Activated CD8-positive, alpha-beta memory T cell treated with anti-CD3 and anti-CD28 coated beads, Interleukin-2, amount 50 U/mL, for 24 hours (primary cell): Measurements from ENCODE around the gene ATP6V0D1.
"Not testable (repeated sequence)": the region's sequence is repeated elsewhere in the genome, so short reads cannot be mapped to it uniquely, and the experiment has no call there.

Experiments used
- DNase-seq: peaks from one replicate; pipeline ENCODE4 v3.0.0-alpha.2; 2020; ENCODE audit errors: extremely low read depth

The ATP6V0D1 gene

DNA sequence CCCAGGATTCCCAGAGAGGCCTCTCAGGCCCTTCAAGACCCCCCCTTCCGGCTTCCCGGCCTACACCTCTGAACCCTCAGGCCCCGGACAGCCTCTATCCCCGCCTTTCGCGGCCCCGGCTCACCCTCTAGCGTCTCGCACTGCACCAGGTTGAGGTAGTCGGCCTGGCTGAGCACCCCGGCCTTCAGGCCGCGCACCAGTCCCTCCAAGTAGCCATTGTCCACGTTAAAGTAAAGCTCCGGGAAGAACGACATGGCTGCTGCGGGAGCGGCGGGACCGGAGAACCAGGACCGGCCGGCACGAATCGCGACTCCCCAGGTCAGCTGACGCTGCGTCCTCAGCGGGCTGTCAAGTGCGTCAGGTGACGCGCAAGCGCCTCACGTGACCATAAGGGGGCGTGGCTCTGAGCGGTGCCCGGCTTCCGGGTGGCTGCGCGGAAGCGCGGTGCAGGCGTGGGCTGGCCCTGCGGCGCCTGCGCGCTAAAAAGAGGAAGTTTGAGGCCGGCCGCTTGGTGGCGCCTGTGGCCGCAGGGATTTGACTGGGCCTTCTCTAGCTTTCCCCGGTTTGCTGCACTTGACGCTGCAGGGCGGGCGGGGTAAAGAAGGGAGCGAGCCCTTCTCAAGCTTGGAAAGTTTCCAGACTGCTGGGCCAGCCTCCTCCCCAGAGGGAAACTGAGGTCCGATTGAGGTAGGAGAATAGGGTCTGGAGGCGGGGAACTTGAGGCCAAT, at the start of gene ATP6V0D1:
Gene ATP6V0D1 (minus strand): TSS at position 325 of the 728 bp plus-strand sequence. CDS start 71 bp downstream, at position 254.
- peak; percentile 93 for DNase-seq

DNA sequence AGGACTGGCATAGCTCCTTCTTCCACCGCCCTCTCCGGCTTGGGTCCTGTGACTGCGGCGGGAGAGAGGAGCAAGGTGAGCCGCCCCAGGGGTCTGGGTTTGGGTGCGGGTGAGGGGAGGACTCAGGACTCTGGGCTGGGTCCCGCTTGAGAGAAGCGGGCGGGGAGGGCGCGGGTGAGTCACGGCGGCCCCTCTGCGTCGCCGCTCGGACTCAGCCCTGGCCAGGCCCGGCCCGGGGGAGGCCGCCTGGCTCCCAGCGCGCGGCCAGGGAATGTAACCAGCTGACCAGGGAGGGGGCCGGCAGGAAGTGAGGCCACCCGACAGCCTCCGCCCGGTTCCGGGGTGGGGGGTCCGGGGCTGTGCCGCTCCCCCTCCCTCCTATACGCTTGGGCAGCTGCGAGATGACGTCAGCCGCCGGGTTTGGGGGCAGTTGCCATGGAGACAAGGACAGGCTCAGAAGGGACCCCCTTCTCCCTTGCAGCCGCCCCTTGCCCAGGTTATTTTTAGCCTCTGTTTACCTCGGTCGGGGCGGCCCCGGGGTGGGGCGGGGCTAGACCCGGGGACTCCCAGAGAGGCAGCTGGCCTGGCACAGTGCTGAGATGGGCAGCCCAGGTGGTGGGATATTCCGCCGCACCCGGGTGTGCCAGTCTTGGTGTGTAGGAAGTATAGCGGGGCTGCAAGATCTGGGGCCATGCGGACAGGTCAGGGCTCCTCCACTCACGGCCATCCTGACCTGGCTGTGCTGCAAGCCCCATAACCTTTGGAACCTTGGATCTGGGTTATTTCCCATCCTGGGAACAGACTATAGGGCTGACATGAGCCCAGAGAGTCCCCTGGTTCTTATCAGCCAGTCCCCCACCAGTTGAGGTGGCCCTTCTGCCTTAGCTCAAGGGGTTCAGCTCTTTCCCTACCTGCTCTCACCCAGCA, 49.3 kb upstream of the ATP6V0D1 start:
- no peak for DNase-seq

DNA sequence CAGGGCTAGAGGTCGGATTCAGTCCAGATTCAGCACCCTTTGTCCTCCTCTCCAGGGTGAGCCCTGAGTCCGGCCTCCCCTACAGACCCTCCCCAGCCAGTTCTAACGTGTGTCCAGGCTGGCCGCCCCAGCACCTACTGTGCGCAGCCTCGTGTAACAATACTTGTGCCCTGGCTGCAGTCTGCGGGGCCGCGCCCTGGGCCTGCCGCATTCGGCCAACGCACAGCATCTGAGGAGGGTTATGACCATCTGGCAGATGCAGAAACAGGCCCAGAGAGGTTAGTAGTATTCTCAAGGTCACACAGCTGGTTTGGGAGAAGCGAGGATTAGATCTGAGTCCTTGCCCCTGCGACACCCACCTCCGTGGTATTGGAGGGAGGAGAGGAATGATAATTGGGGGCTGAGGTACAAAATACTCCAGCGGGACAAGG, 48.6 kb upstream of the ATP6V0D1 start:
- no peak for DNase-seq

DNA sequence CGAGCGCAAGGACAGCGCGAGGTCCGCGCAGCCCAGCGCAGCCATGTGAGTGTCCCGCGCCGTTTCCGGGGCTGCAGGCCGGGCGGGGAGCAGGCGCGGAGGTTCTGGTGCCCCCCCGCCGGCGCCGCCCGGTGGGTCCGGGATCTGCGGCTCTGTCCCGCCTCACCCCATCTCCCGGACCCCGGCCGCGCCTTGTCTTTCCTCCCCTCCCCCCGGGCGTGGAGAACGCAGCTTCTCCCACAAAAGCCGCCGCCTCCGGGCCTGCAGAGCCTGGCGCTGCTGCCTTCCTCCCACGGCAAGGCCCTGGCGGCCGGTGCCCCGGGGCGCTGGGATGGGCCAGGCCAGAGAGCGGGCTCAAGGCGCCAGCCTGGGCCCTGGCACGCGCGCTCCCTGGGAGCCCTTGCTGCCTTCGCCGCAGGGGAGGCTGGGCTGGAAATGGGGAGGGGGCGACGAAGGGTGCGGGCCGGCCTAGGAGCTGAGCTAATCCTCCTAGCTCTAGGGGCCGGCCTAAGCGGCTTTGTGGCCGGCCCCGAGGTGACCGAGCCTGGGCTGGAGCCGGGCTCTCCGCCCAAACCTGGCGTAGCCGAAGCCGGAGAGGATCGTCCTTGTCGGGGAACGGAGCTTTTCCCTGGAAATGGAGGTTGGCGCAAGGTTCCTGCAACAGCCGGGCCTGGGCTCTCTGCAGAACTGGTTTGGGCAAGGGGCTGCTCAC, 48.1 kb upstream of the ATP6V0D1 start:
- no peak for DNase-seq

DNA sequence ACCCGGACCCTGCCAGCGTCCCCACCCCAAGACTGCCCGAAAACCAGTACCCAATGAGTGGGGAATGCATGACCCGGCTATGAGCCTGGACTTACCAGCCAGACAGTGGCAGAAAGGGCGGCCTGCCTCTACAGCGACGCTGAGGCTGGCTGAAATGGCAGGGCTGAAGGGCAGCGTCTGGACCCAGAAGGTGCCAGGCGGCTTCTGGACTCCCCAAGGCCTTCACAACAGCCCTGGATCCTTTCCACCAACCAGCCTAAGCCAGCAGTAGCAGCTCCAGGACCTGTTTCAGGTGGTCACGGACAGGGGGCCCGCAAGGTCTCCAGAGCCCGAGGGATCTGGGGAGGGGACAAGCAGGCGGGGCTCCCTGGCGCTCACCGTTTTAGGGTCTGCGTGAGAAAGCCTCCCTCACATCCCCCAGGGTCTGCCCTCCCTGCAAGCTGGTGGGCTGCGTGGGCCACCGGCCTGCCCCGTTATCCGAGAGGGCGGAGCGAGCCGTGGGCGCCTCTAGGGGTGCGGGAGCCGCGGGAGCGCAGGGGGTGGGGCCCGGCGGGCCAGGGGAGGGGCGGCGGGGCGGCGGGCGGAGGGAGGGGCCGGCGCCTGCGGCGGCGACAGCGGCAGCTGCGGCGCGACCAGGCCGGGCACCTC, 47.4 kb upstream of the ATP6V0D1 start, which contains the start of gene RIPOR1:
Gene RIPOR1 (plus strand): TSS at position 608 of the 648 bp plus-strand sequence. CDS start 9,618 bp downstream, outside the sequence.
- no peak for DNase-seq

DNA sequence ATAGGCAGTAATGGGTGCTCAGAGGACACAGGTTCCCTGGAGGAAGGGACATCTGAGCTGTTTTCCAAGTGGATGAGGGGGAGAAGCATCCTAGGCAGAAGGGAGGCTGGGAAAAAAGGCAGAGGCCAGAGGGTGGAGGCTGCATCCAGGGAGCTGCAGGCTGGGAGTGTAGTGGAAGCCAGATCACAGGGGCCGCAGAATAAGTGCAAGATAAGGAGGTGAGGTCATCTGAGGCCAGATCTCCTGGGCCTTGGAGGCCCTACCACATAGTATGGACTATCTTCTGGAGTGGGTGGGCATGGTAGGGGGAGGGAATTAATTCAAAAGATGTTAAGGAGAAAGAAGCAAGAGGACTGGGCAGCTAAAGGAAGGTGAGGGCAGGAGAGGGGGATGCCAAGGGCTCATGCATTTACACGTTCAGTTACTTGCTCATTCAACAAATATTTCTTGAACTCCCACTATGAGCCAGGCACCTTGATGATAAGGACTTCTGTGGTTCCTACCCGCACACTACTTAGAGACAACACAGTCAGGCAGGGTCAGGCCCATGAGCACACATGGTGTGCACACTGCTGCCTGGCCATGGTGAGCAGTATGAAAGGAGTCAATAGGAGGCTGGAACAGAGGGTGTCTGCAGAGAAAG, 45.3 kb upstream of the ATP6V0D1 start:
- DNase-seq, result no peak

DNA sequence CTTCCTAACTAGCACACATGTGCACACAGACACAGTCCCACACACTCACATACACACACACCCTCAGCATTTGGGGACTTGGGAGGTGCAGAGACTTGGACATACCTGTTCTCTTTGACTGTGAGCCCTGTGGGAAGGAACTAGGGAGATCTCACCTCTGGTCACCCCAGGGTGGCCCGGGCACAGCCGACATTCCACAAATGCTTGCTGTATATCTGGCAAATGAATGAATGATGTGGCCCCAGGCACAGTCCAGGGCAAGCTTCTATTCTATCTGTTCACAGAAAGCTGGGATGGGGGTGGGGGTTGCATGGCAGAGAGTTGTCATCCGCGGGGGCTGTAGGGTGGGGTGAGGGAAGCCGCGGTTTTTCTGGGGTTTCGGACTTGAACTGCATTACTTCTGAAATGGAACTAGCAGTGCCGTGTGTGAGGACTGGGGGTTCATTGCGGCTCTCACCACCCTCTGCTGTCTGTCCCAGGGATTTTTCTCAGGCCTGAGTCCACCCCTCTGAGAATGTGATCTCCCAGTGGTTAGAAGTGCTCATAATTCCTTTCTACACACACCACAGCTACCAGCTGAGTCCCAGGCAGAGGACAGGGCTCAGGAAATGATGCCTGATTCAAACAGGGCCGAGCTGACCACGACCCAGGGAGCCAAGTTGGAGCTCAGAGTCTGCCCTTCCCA, 44.4 kb upstream of the ATP6V0D1 start:
- no peak for DNase-seq

DNA sequence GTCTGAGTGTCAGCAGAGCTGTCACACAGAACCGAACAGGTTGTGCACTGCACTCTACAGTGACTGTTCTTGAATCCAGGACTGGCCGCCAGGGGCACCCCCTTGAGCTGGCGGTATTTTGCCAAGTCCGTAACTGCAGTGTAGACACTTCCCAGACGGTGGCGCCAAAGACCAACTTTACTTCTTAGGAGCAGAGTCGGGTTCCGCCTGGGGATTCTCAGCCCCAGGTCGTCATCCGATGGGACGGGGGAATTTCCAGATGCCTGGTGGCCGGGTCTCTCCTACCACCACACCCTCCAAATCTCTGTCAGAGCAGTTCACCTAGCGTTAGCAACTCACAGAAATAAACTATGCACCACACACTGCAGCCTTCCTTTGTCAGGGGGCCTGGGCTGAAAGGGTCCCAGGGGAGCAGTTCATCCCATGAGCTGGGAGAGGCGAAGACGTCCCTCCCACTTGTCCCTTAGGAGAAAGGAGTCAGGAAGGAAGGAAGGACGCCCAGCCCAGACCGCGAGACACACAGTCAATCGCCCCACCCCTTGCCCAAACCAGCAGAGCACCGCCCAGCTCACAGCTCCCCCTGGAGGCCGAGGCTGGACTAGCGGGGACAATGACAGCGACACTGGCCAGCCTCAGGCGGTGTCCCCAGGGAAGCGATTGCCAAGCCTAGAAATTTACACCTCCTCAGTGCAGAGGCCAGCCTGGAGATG, 40.3 kb upstream of the ATP6V0D1 start:
- peak; percentile 97 for DNase-seq

DNA sequence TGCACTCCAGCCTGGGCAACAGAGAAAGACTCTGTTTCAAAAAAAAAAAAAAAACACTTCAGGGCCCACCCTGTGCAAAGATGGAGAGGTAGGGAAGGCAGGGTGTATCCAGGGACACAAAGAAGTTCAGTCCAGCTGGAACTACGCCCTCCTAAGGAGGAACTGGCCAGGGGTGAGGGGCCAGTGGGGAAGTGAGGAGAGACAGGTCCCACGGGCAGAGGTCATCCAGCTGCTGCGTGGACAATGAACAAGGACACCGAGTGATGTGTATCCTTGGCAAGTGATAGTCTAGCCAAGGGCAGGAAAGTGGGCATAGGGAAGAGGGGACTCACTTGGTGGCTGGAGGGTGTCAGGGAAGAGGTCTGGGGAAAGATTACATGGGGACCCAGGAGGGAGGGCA, 38.3 kb upstream of the ATP6V0D1 start:
- no peak for DNase-seq

DNA sequence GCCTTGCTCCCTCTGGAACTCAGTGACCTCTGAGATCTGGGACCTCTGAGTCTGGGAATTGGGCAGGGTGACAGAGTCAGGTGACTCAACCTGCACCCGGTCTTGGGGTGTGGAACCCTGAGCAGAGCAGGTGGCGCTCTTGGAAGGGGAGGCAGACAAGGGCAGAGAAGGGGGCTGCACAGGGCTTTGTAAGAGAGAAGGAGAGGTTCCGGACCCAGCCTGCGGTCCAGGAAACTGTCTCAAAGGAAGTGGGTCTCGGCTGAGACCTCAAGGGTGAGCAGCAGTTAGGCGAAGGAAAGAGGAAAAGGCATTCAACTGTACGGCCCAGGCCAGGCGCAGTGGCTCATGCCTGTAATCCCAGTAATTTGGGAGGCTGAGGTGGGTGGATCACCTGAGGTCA, 37.7 kb upstream of the ATP6V0D1 start:
- no peak for DNase-seq

DNA sequence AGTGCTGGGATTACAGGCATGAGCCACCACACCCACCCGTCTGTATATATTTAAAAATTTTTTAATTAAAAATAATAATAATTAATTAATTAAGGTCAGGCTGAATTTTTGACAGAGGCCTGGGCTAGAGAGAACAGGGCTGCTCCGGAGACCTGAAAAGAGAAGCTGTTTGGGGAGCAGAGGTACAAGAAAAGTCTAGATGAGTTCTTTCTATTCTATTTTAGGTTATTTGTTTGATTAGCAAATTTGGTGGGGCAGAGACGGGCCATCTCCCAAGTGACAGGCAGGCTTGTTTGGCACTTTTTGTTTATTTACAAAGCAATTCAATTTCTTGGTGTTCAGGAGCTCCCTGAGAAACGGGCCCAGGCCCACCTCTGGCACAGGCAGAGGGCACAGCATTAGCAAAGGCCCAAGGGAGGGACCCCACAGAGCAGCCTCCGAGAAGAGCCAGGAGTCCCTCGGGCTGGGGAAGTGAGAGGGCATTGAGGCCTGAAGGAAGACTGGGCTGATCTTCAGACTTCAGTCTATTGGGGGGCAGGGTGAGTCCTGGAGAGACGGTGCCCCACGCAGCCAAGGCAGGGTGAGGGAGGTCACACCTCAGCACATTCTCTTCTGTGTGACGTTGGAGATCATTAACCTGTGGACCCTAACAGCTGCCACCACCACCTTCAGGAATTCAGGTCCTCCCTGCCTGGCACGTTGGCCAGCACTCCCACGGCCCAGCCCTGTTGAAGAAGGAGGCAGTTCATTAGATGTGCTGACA, 36.9 kb upstream of the ATP6V0D1 start:
- DNase-seq, result no peak

DNA sequence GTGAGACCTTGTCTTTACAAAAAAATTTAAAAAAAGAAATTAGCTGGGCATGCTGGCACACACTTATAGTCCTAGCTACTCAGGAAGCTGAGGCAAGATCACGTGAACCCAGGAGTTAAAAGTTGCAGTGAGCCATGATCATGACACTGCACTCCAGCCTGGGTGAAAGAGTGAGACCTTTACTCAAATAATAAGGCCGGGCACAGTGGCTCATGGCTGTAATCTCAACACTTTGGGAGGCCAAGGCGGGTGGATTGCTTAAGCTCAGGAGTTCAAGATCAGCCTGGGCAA, 36.1 kb upstream of the ATP6V0D1 start:
- DNase-seq, result no peak

DNA sequence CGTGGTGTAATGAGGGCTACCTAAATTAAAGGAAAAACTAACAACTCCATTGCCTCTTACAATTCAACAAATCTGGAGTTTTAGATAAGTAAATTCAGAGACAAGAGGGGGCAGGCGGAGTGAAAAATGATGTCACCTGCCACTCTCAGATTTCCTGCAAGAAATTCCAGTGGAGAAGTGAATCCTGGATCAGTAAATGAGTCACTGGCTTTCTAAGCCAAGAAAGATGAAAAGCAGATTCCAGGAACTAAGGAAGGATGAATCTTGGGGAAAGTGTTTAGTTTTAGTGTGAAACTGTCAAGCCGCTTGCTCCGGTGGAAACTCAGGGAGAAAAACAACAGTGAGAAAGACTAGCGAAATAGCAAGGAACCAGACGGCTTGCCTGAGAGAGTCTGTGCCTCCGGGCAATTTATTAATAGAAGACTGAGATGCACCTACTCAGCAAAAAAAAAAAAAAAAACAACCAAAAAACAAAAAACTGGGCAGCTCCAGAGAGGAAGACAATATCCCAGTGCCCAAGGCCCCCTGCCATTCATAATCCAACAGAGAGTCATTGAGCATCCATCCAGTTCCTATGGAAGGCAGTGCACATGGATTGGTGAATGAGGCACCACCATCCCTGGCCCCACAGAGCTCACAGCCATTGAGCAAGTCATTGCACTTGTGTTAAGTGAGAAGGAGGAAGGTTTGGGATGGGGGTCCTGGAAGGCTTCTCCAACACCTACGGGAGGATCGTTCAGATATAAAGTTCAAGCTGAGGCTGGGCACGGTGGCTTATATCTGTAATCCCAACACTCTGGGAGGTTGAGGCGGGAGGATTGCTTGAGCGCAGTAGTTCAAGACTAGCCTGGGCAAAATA, 35.6 kb upstream of the ATP6V0D1 start:
- no peak for DNase-seq

DNA sequence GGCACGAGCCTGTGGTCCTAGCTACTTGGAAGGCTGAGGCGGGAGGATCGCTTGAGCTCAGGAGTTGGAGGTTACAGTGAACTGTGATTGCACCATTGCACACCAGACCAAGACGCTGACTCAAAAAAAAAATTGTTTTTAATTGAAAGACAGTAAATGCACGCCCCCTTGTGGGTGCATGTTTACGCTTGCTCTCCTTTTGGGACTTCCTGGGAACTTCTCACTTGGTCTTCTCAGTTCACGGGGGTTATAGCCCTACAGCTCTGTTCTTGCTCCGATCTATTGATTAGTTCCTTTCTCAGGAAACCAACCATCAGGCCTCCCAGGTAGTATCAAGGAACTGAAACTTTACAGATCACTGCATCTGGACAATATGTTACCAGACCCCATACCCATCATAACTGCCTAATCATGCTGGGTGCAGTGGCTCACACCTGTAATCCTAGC, 33.4 kb upstream of the ATP6V0D1 start:
- peak; percentile 71 for DNase-seq

DNA sequence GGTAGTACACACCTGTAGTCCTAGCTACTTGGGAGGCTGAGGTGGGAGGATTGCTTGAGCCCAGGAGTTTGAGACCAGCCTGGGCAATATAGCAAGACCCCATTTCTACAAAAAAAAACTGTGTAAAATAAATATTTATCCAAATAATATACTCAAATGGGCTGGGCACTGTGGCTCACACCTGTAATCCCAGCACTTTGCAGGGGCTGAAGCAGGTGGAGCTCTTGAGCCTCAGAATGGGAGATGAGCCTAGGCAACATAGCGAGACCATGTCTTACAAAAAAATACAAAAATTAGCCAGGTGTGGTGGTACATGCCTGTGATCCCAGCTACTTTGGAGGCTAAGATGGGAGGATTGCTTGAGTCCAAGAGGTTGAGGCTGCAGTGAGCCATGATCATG, 32.9 kb upstream of the ATP6V0D1 start:
- DNase-seq, result not testable (repeated sequence)

DNA sequence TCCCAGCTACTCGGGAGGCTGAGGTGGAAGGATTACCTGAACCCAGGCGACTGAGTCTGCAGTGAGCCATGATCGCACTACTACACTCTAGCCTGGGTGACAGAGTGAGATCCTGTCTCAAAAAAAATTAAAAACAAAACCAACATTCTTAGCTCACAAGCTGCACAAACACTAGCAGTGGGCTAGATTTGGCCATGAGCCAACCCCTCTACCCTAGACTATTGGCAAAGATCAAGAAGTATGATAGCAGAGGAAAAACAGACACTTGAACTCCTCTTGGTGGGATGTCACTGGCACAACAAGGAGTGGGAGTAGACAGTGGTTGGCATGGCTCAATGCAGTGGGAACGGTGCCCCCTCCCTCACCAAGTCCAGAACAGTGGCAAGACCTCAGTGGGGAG, 28.1 kb upstream of the ATP6V0D1 start:
- no peak for DNase-seq

DNA sequence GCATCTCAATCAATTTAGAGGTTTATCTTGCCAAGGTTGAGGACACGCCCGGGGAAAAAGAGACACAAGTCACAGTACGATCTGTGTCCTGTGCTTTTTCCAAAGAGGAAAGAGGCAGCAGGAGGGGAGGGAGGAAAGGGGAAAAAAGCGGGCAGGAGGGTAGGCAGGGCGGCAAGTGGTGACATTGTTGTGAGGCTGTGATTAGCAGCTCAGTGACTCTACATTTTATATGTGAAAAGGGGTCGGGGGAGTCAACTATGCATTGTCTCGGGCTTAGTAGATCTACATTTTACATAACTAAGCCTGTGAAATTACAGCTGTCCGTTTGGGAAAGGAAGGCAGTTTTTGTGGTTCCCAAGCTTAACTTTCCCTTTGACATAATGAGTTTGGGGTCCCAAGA, 25.5 kb upstream of the ATP6V0D1 start:
- no peak for DNase-seq
